ENCODE data around the gene ITGA7.

The ITGA7 gene

DNA sequence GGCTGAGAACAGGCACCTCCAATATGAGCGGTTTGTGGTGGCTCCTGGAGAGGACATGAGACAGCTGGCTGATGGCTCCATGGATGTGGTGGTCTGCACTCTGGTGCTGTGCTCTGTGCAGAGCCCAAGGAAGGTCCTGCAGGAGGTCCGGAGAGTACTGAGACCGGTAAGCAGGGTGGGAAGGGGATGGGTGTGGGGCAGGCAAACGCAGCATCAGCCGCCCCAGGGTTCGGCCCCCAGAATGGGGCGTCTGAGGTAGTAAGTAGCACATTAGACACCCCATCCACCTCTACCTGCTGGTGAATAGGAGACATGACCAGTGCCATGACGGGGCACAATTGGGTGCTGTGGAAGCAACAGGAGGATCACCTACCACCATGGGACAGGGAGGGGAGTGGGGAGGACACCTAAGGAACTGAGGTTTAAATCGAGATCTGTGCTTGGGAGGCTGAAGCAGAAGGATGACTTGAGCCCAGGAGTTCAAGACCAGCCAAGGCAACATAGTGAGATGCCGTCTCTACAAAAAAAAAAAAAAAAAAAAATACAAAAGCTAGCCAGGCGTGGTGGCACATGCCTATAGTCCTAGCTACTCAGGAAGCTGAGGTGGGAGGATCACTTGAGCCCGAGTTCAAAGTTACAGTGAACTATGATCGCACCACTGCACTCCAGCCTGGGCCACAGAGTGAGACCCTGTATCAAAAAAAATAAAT is 25.5 kb downstream of the ITGA7 start:
- no peak for TF ChIP-seq CTCF (IDR thresholded peaks at IDR 0.05; ENCODE audit: low read depth, low read length, missing control alignments)
- DNase-seq (ENCODE audit: low read depth) = no peak
- no peak overlapping the region for H3K4me3 ChIP-seq (ENCODE audit: low read depth, low read length)
- in situ Hi-C loops (cut with HindIII; ENCODE audit: low sequenced_read_pairs) = no loop called here

DNA sequence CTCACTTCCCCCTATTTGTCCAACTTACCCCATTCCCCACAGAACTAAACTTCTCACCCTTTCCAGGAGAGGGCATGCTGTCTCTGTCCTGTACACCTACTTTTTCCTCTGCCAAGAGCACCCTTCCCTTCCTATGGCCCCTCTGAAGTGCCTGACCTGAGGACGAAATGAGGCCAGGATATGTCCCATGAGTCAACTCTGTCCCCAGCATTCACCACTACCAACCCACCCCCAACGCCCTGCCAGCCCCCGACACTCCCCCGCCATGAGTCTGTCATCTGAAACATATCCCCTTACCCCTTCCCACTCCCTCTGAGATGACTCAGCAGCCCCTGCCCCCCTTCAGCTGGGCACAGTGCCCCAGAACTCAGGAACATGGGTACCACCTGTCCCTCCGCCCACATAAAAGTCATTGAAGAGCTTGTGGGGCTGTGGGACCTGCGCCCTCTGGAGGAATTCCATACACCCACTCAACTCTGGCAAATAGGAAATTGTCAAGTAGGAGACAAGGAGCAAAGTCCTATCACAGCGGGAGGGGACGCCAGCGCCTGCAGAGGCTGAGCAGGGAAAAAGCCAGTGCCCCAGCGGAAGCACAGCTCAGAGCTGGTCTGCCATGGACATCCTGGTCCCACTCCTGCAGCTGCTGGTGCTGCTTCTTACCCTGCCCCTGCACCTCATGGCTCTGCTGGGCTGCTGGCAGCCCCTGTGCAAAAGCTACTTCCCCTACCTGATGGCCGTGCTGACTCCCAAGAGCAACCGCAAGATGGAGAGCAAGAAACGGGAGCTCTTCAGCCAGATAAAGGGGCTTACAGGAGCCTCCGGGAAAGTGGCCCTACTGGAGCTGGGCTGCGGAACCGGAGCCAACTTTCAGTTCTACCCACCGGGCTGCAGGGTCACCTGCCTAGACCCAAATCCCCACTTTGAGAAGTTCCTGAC is 26.3 kb downstream of the ITGA7 start:
- no peak for DNase-seq (ENCODE audit: low read depth)
- peak overlapping the region; percentile 4 for H3K4me3 ChIP-seq (ENCODE audit: low read depth, low read length)

GRCh38 chr12:55679691-55680090 is 28.0 kb downstream of the ITGA7 start:
- in situ Hi-C loops (cut with HindIII; ENCODE audit: low sequenced_read_pairs) = no loop called here
- no peak for DNase-seq (ENCODE audit: low read depth)
- no peak overlapping the region for H3K4me3 ChIP-seq (ENCODE audit: low read depth, low read length)
- TF ChIP-seq CTCF (IDR thresholded peaks at IDR 0.05; ENCODE audit: low read depth, low read length, missing control alignments) = no peak

More for the DNA sequence above, 26.3 kb downstream of the ITGA7 start:
- in situ Hi-C loops (cut with HindIII; ENCODE audit: low sequenced_read_pairs) = no loop called here
- TF ChIP-seq CTCF (IDR thresholded peaks at IDR 0.05; ENCODE audit: low read depth, low read length, missing control alignments) = peak; percentile 2

DNA sequence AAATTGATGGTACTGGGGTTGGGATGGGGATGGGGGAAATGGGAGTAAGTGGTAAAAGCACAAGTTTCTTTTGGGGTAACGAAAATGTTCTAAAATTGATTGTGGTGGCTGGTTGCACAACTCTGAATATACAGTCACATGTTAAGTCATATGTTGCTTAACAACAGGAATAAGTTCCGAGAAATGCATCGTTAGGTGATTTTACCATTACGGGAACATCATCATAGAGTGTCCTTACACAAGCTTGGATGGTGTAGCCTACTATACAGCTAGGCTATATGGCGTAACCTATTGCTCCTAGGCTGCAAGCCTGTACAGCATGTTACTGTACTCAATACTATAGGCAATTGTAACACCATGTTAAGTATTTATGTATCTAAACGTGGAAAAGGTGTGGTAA is 31.0 kb downstream of the ITGA7 start:
- in situ Hi-C loops (cut with HindIII; ENCODE audit: low sequenced_read_pairs) = no loop called here
- no peak overlapping the region for H3K4me3 ChIP-seq (ENCODE audit: low read depth, low read length)
- no peak for DNase-seq (ENCODE audit: low read depth)
- no peak for TF ChIP-seq CTCF (IDR thresholded peaks at IDR 0.05; ENCODE audit: low read depth, low read length, missing control alignments)

- TF ChIP-seq CTCF (IDR thresholded peaks at IDR 0.05; ENCODE audit: low read depth, low read length, missing control alignments) = no peak
- DNase-seq (ENCODE audit: low read depth) = no peak
- in situ Hi-C loops (cut with HindIII; ENCODE audit: low sequenced_read_pairs) = no loop called here
- no peak overlapping the region for H3K4me3 ChIP-seq (ENCODE audit: low read depth, low read length)
Measured at GRCh38 chr12:55675666-55676065, 32.0 kb downstream of the ITGA7 start.

DNA sequence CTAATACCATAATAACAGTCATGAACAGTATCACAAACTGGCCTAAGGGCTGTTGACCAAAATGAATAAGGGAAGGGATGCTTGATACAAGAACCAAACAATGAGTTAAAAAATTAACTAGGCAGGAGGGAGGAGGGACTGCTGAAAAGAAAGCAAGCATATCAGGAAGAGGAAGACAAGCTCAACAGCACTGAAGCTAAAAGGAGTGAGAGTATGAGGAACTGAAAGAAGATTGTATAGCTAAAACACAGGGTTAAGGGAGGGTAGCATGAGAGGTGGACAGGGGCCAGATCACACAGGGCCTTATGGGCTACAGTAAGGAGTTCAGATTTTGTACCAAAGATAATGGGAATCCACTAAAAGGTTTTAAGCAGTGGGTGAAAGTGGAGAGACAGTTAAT is 34.1 kb downstream of the ITGA7 start:
- in situ Hi-C loops (cut with HindIII; ENCODE audit: low sequenced_read_pairs) = no loop called here
- no peak for TF ChIP-seq CTCF (IDR thresholded peaks at IDR 0.05; ENCODE audit: low read depth, low read length, missing control alignments)
- DNase-seq (ENCODE audit: low read depth) = no peak
- no peak overlapping the region for H3K4me3 ChIP-seq (ENCODE audit: low read depth, low read length)
